ENCODE data around the gene CDK19.
"Not testable (repeated sequence)": the region's sequence is repeated elsewhere in the genome, so short reads cannot be mapped to it uniquely, and the experiment has no call there.

DNA sequence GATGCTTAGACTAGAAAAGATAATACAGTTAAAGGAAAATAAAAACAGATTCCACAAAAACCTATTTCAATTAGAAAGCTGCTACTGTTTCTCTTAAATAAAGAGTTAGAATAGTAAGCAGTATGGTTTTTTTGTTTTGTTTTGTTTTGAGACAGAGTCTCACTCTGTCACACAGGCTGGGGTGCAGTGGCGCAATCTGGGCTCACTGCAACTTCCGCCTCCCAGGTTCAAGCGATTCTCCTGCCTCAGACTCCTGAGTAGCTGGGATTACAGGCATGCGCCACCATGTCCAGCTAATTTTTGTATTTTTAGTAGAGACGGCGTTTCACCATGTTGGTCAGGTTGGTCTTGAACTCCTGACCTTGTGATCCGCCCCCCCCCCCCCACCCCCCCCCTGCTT is 95.7 kb downstream of the CDK19 start:
- not testable (repeated sequence) for TF ChIP-seq CTCF, EP300 (IDR thresholded peaks at IDR 0.05)
